ENCODE data around the gene RAB30.

Gene RAB30

GRCh38 chr11:82999232-82999631, 72.5 kb downstream of the RAB30 start:
- Histone ChIP-seq H3K4me3 (replicated peaks; ENCODE audit: low read depth, low read length) (no peak overlapping the region), H3K27me3 (replicated peaks; ENCODE audit: control insufficient read depth, insufficient read depth, low read length) (no peaks in the 10 kb centered on the region), H3K36me3 (ENCODE audit: control insufficient read depth, insufficient read depth, low read length) (no peaks in the 10 kb centered on the region)
- TF ChIP-seq CTCF (IDR thresholded peaks at IDR 0.05; ENCODE audit: insufficient read depth, low read length, poor library complexity, severe bottlenecking): no peak
- no peak for DNase-seq (ENCODE audit: extremely low read depth, insufficient read length)

- H3K27me3 ChIP-seq (replicated peaks; ENCODE audit: control insufficient read depth, insufficient read depth, low read length): no peaks in the 10 kb centered on the region
- no peak overlapping the region for H3K4me3 ChIP-seq (replicated peaks; ENCODE audit: low read depth, low read length)
- H3K36me3 ChIP-seq (ENCODE audit: control insufficient read depth, insufficient read depth, low read length): no peaks in the 10 kb centered on the region
- DNase-seq (ENCODE audit: extremely low read depth, insufficient read length): no peak
- TF ChIP-seq CTCF (IDR thresholded peaks at IDR 0.05; ENCODE audit: insufficient read depth, low read length, poor library complexity, severe bottlenecking): no peak
These were observed 73.0 kb downstream of the RAB30 start for GRCh38 chr11:82998697-82999096.

GRCh38 chr11:82996966-82997606, 74.6 kb downstream of the RAB30 start:
- peak; percentile 73 for DNase-seq (ENCODE audit: extremely low read depth, insufficient read length)
- Histone ChIP-seq H3K4me3 (replicated peaks; ENCODE audit: low read depth, low read length) (peak overlapping the region; percentile 52), H3K27me3 (replicated peaks; ENCODE audit: control insufficient read depth, insufficient read depth, low read length) (no peaks in the 10 kb centered on the region), H3K36me3 (ENCODE audit: control insufficient read depth, insufficient read depth, low read length) (peaks cover 9% of the 10 kb centered on the region)
- no peak for TF ChIP-seq CTCF (IDR thresholded peaks at IDR 0.05; ENCODE audit: insufficient read depth, low read length, poor library complexity, severe bottlenecking)

GRCh38 chr11:82995754-82996398, 75.8 kb downstream of the RAB30 start:
- H3K4me3 ChIP-seq (replicated peaks; ENCODE audit: low read depth, low read length): peak overlapping the region; percentile 52
- peaks cover 9% of the 10 kb centered on the region for H3K36me3 ChIP-seq (ENCODE audit: control insufficient read depth, insufficient read depth, low read length)
- TF ChIP-seq CTCF (IDR thresholded peaks at IDR 0.05; ENCODE audit: insufficient read depth, low read length, poor library complexity, severe bottlenecking): no peak
- peak; percentile 47 for DNase-seq (ENCODE audit: extremely low read depth, insufficient read length)
- H3K27me3 ChIP-seq (replicated peaks; ENCODE audit: control insufficient read depth, insufficient read depth, low read length): no peaks in the 10 kb centered on the region

GRCh38 chr11:82995235-82995634, 76.5 kb downstream of the RAB30 start:
- Histone ChIP-seq H3K36me3 (ENCODE audit: control insufficient read depth, insufficient read depth, low read length) (peaks cover 9% of the 10 kb centered on the region), H3K27me3 (replicated peaks; ENCODE audit: control insufficient read depth, insufficient read depth, low read length) (no peaks in the 10 kb centered on the region), H3K4me3 (replicated peaks; ENCODE audit: low read depth, low read length) (peak overlapping the region; percentile 52)
- no peak for DNase-seq (ENCODE audit: extremely low read depth, insufficient read length)
- no peak for TF ChIP-seq CTCF (IDR thresholded peaks at IDR 0.05; ENCODE audit: insufficient read depth, low read length, poor library complexity, severe bottlenecking)

Measured in GM06990 (cell line).